Naive thymus-derived CD4-positive, alpha-beta T cell (primary cell): ENCODE results near the gene STIM2. TPM values are rescaled to one million over a fixed set of nuclear protein-coding genes. Genes with fewer than 3 reads are reported as not detected.

Source experiments
- ATAC-seq: fragments of 150-1000 bp; cut with Tn5 transposase; 2 replicates; pipeline ENCODE4 v1.10.0; 2021; ENCODE audit warnings: mild to moderate bottlenecking, moderate library complexity
- CTCF ChIA-PET: fragments of 350-600 bp; sonication (Branson Sonifier 250); formaldehyde crosslinking; loops from one replicate; lab custom pipeline; 2021; ENCODE audit warnings: antibody characterized with exemption; lab: Charles Lee
- POLR2A ChIA-PET: fragments of 350-600 bp; sonication (Branson Sonifier 250); formaldehyde crosslinking; loops from one replicate; lab custom pipeline; 2021; ENCODE audit warnings: antibody characterized with exemption, inconsistent platforms; lab: Charles Lee
- DNase-seq, 9 donors: peaks; one replicate each; pipeline versions ENCODE4 v3.0.0 to v3.0.0-alpha.2; 2020 to 2022; ENCODE audit warnings: mixed read lengths in 1 of 9
- H3K27ac ChIP-seq: one replicate; pipeline ENCODE4 v1.7.0; 2013; ENCODE audit warnings: mild to moderate bottlenecking, low read depth, low read length, moderate library complexity
- H3K27me3 ChIP-seq, 2 donors: one replicate each; pipeline ENCODE4 v1.7.0; 2013; ENCODE audit warnings: low read length in 2 of 2, mild to moderate bottlenecking in 2 of 2, moderate library complexity in 2 of 2; ENCODE audit not compliant: control insufficient read depth in 2 of 2, insufficient read depth in 2 of 2
- H3K36me3 ChIP-seq, 3 experiments: 1 replicate in 2 of 3; 2 replicates in 1 of 3; pipeline ENCODE4 v1.7.0; 2013; ENCODE audit warnings: low read length in 3 of 3, mild to moderate bottlenecking in 3 of 3, moderate library complexity in 1 of 3; ENCODE audit not compliant: insufficient read depth in 3 of 3, control insufficient read depth in 2 of 3
- H3K4me1 ChIP-seq, 2 donors: one replicate each; pipeline ENCODE4 v1.7.0; 2013; ENCODE audit warnings: low read length in 2 of 2, mild to moderate bottlenecking in 2 of 2, moderate library complexity in 1 of 2; ENCODE audit not compliant: control insufficient read depth in 2 of 2, insufficient read depth in 2 of 2
- H3K4me3 ChIP-seq: 2 replicates; pipeline ENCODE4 v1.7.0; 2013; ENCODE audit warnings: mild to moderate bottlenecking, low read length
- H3K9me3 ChIP-seq, 3 experiments: 1 replicate in 2 of 3; 2 replicates in 1 of 3; pipeline ENCODE4 v1.7.0; 2013; ENCODE audit warnings: low read length in 3 of 3; ENCODE audit not compliant: control insufficient read depth in 2 of 3
- H3K27ac Mint-ChIP-seq, 9 donors: one replicate each; pipeline ENCODE4 v1.8.0; 2020 to 2022; ENCODE audit warnings: mixed read lengths in 9 of 9, mild to moderate bottlenecking in 8 of 9, moderate library complexity in 5 of 9, inconsistent platforms in 2 of 9
- H3K27me3 Mint-ChIP-seq, 5 donors: one replicate each; pipeline ENCODE4 v1.8.0; 2021 to 2022; ENCODE audit warnings: mixed read lengths in 5 of 5, mild to moderate bottlenecking in 1 of 5
- H3K36me3 Mint-ChIP-seq, 5 donors: one replicate each; pipeline ENCODE4 v1.8.0; 2020 to 2022; ENCODE audit warnings: mixed read lengths in 5 of 5, mild to moderate bottlenecking in 3 of 5, inconsistent platforms in 1 of 5
- H3K4me1 Mint-ChIP-seq, 7 donors: one replicate each; pipeline ENCODE4 v1.8.0; 2020 to 2022; ENCODE audit warnings: mixed read lengths in 7 of 7, mild to moderate bottlenecking in 3 of 7, inconsistent platforms in 1 of 7
- H3K4me3 Mint-ChIP-seq, 10 donors: one replicate each; pipeline ENCODE4 v1.8.0; 2020 to 2022; ENCODE audit warnings: mild to moderate bottlenecking in 10 of 10, mixed read lengths in 10 of 10, moderate library complexity in 6 of 10, inconsistent platforms in 2 of 10
- H3K9me3 Mint-ChIP-seq, 11 donors: one replicate each; pipeline ENCODE4 v1.8.0; 2020 to 2022; ENCODE audit warnings: mixed read lengths in 11 of 11, mild to moderate bottlenecking in 4 of 11, inconsistent platforms in 1 of 11, moderate library complexity in 1 of 11
- intact Hi-C, 2 donors: fragments of 100-400 bp; cut with micrococcal nuclease; formaldehyde crosslinking; loops; one replicate each; pipeline ENCODE4 v1.15.1; 2023
- polyA plus RNA-seq, 2 donors: library from polyadenylated mRNA; unstranded; fragments of 300-500 nt; fragmentation: Illumina TruSeq; gene quantifications; one replicate each; pipeline ENCODE4 v1.2.3, GENCODE V29; 2021
- total RNA-seq, 6 experiments: library from RNA in 5 of 6; stranded (reverse) in 5 of 6; gene quantifications; 1 replicate in 5 of 6; 2 replicates in 1 of 6; pipeline ENCODE4 v1.2.3 and lab custom pipeline; 2021 to 2026

The STIM2 gene
- total and polyA plus RNA-seq, 7 experiments from 2014 or later, result 24.6 to 103 (median 67.0) TPM

DNA sequence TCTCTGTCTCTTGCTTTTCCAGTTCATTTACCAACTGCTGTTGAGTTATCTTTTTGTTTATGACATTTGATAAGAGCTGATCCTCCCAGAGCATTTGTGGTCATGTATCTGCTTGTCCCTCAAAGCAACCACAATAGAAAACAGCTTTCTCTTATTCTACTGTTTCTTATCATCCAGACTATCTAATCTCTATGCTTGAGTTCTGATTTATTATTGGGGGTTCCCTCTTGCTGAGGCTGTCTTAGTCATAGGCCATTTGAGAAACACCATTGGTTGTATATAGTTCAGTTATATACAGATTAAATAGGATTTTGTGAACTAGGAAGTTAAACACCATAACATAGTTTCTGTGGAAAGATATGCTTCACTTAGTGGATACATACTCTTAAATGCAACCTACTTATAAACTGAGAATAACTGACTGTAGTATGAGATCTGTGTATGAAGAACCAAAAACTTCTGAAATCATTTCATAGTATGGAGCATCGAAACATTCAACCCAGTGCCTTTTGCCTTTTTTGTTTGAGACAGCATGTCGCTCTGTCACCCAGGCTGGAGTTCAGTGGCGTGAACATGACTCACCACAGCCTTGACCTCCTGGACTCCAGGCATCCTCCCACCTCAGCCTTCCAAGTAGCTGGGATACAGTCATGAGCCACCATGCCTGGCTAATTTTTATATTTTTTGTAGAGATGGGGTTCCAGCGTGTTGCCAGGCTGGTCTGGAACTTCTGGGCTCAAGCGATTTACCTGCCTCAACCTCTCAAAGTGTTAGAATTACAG, 75.8 kb downstream of the STIM2 start:
- peak; percentile 54 for ATAC-seq
- intact Hi-C loops, result loop anchor here in 1 of 2 donors (2.0 kb wide), 2 partner anchors 16 to 76 kb away; partner anchors contain the start of gene STIM2
- Mint-ChIP-seq H3K36me3 (peaks cover 0 to 5% (median 4%) of the 10 kb centered on the region in 5 donors), H3K4me1 (peaks cover 32 to 88% (median 81%) of the 10 kb centered on the region in 7 donors), H3K4me3 (peak overlapping the region in 6 of 10 donors; percentile 4 to 34 (median 12)), H3K27ac (peak overlapping the region in 7 of 9 donors; percentile 3 to 72 (median 54)), H3K9me3 (no peaks in the 10 kb centered on the region), H3K27me3 (no peaks in the 10 kb centered on the region)
- Histone ChIP-seq H3K27ac (no peak overlapping the region), H3K4me1 (peaks cover 13 to 17% of the 10 kb centered on the region in 2 donors), H3K4me3 (no peak overlapping the region), H3K36me3 (no peaks in the 10 kb centered on the region), H3K9me3 (no peaks in the 10 kb centered on the region), H3K27me3 (no peaks in the 10 kb centered on the region)
- CTCF ChIA-PET, result no interaction called here
- no peak for DNase-seq
- POLR2A ChIA-PET, result no interaction called here

DNA sequence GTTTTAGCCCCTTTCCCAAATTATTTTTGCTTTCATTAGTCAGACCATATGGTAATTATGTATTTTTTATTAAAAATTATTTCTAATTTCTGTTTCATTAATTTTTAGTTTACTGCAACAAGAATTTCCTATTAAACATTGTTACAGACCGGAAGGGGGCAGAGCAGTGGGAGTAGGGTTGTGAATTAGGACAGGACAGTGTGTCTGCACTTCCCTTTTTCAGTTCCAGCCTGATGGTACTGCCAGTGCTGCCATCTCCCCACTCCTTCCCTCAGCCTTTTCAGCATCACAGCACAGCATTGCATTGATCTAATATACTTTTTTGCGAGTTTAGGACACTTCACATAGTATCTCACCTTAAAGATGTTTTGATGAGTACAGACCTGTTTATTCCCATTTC, 76.5 kb downstream of the STIM2 start:
- intact Hi-C loops, result loop anchor here in 1 of 2 donors (2.0 kb wide), 2 partner anchors 16 to 76 kb away; partner anchors contain the start of gene STIM2
- peaks cover 13 to 17% of the 10 kb centered on the region in 2 donors for H3K4me1 ChIP-seq
- H3K36me3 Mint-ChIP-seq, result peaks cover 0 to 5% (median 4%) of the 10 kb centered on the region in 5 donors
- no peaks in the 10 kb centered on the region for H3K27me3 ChIP-seq
- H3K9me3 Mint-ChIP-seq, result no peaks in the 10 kb centered on the region
- H3K9me3 ChIP-seq, result no peaks in the 10 kb centered on the region
- H3K4me1 Mint-ChIP-seq, result peaks cover 36 to 88% (median 80%) of the 10 kb centered on the region in 7 donors
- no peak overlapping the region for H3K4me3 ChIP-seq
- H3K27ac Mint-ChIP-seq, result no peak overlapping the region
- ChIA-PET POLR2A (no interaction called here), CTCF (no interaction called here)
- H3K27ac ChIP-seq, result no peak overlapping the region
- no peak overlapping the region for H3K4me3 Mint-ChIP-seq
- ATAC-seq (peak; percentile 48), DNase-seq (no peak)
- no peaks in the 10 kb centered on the region for H3K27me3 Mint-ChIP-seq
- no peaks in the 10 kb centered on the region for H3K36me3 ChIP-seq

DNA sequence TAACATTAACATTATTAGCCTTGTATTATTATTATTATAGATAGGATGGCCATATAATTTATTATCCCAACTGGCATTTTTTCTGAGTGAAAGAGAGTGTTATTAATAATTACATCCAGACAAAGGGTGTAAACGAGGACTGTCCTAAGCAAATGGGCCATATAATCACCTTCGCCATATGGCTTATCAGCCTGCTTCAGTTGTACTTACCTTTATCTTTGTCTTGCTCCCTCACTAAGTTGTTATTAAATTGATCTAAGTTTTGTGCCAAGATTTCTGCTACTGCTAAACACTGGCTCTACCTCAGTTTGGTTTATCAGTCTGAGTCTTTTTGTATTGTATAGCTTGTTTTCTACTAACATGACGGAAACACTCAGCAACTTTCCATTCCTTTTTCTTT, 76.9 kb downstream of the STIM2 start:
- H3K27ac Mint-ChIP-seq, result peak overlapping the region in 1 of 9 donors; percentile 32
- Histone ChIP-seq H3K27ac (no peak overlapping the region), H3K4me3 (no peak overlapping the region), H3K4me1 (peaks cover 13 to 17% of the 10 kb centered on the region in 2 donors), H3K9me3 (no peaks in the 10 kb centered on the region), H3K36me3 (no peaks in the 10 kb centered on the region), H3K27me3 (no peaks in the 10 kb centered on the region)
- DNase-seq (no peak), ATAC-seq (no peak)
- ChIA-PET POLR2A (interaction anchor here (0.6 to 1.4 kb wide), 4 partner anchors 18 to 77 kb away, joined by 3 to 5 read pairs (median 4); partner anchors contain the start of gene STIM2), CTCF (interaction anchor here (0.7 kb wide), 2 partner anchors 51 to 63 kb away, joined by 3 read pairs; no protein-coding TSS in a partner anchor)
- H3K9me3 Mint-ChIP-seq, result no peaks in the 10 kb centered on the region
- no peaks in the 10 kb centered on the region for H3K27me3 Mint-ChIP-seq
- H3K36me3 Mint-ChIP-seq, result peaks cover 0 to 8% (median 4%) of the 10 kb centered on the region in 5 donors
- intact Hi-C loops, result loop anchor here in 1 of 2 donors (2.0 kb wide), 2 partner anchors 15 to 77 kb away; partner anchors contain the start of gene STIM2
- H3K4me1 Mint-ChIP-seq, result peaks cover 38 to 89% (median 82%) of the 10 kb centered on the region in 7 donors
- peak overlapping the region in 1 of 10 donors; percentile 10 for H3K4me3 Mint-ChIP-seq

DNA sequence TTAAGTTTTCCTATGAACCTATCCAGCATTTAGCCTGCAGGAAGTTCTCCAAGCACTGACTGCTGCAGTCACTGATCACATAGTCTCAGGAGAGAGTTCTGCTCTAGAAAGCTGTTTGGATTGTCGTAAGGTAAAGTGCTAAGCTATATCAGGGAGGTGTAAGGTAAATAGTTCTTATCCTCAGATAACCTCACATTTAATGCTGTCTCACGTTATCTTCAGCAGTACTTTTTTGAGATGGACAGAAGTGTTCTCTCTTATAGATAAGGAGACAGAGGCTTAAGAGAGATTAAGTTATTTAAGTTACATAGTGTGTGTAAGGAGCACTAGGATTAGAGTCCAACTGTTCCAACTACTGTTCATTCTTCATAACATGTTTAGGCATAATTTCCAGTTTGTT, 77.9 kb downstream of the STIM2 start:
- Histone ChIP-seq H3K4me3 (no peak overlapping the region), H3K4me1 (peaks cover 13 to 17% of the 10 kb centered on the region in 2 donors), H3K27ac (no peak overlapping the region), H3K36me3 (no peaks in the 10 kb centered on the region), H3K27me3 (no peaks in the 10 kb centered on the region), H3K9me3 (no peaks in the 10 kb centered on the region)
- H3K27me3 Mint-ChIP-seq, result no peaks in the 10 kb centered on the region
- ATAC-seq, result no peak
- H3K4me1 Mint-ChIP-seq, result peaks cover 38 to 89% (median 82%) of the 10 kb centered on the region in 7 donors
- H3K36me3 Mint-ChIP-seq, result peaks cover 0 to 12% (median 0%) of the 10 kb centered on the region in 5 donors
- H3K27ac Mint-ChIP-seq, result no peak overlapping the region
- H3K4me3 Mint-ChIP-seq, result peak overlapping the region in 1 of 10 donors; percentile 33
- no peaks in the 10 kb centered on the region for H3K9me3 Mint-ChIP-seq
- intact Hi-C loops, result no loop called here
- CTCF ChIA-PET, result no interaction called here
- POLR2A ChIA-PET, result interaction anchor here (1.4 kb wide), 1 partner anchor 77 kb away, joined by 5 read pairs; no protein-coding TSS in a partner anchor
- DNase-seq, result no peak

DNA sequence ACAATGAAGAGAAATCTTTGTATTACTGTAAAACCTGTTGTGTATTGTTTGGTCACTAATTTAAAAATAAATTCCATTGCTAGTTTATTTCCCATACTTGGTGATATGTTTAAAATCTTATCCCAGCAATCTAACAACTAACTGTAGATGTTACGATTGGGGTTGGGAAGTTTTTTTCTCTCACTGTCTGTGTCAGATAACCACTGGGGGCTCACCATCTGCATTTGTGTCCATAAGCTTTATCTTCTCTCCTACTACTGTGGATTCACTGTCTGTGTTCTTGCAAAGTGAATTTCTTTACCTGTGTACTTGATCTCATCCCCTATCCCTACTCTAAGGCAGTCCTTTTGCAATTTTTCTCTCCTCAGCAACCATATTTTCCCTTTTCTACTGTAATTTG, 81.3 kb downstream of the STIM2 start:
- intact Hi-C loops, result no loop called here
- no peaks in the 10 kb centered on the region for H3K36me3 ChIP-seq
- no peaks in the 10 kb centered on the region for H3K27me3 Mint-ChIP-seq
- DNase-seq (no peak), ATAC-seq (no peak)
- H3K4me3 ChIP-seq, result no peak overlapping the region
- peaks cover 34 to 89% (median 82%) of the 10 kb centered on the region in 7 donors for H3K4me1 Mint-ChIP-seq
- H3K9me3 ChIP-seq, result no peaks in the 10 kb centered on the region
- ChIA-PET CTCF (no interaction called here), POLR2A (no interaction called here)
- H3K27ac Mint-ChIP-seq, result peak overlapping the region in 5 of 9 donors; percentile 13 to 68 (median 43)
- peaks cover 0 to 31% (median 7%) of the 10 kb centered on the region in 5 donors for H3K36me3 Mint-ChIP-seq
- H3K4me1 ChIP-seq, result no peaks in the 10 kb centered on the region
- no peaks in the 10 kb centered on the region for H3K27me3 ChIP-seq
- no peak overlapping the region for H3K27ac ChIP-seq
- H3K9me3 Mint-ChIP-seq, result peaks cover 0 to 4% (median 0%) of the 10 kb centered on the region in 11 donors
- peak overlapping the region in 5 of 10 donors; percentile 0 to 48 (median 4) for H3K4me3 Mint-ChIP-seq

DNA sequence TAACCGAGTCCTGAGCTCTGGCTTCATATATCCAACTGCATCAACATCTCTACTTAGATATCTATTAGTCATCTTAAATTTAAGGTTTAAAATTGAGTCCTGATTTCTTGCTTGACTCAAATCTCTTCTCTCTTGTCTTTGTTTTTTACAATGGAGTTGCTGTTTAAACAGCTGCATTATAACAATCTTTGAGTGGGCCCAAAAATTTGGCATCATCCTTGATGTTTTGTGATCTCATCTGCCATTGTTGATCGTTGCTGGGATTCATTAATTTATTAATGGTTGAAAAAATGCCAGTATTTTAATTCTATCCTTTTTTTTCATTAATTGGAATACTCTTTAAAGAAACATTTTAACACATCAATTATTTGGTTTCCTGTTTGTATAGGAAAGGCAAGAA, 82.2 kb downstream of the STIM2 start:
- ChIA-PET POLR2A (interaction anchor here (0.6 kb wide), 1 partner anchor 64 kb away, joined by 4 read pairs; no protein-coding TSS in a partner anchor), CTCF (interaction anchor here (1.3 kb wide), 1 partner anchor 155 kb away, joined by 4 read pairs; no protein-coding TSS in a partner anchor)
- H3K27ac ChIP-seq, result no peak overlapping the region
- intact Hi-C loops, result no loop called here
- Mint-ChIP-seq H3K27me3 (no peaks in the 10 kb centered on the region), H3K4me1 (peaks cover 35 to 82% (median 74%) of the 10 kb centered on the region in 7 donors), H3K9me3 (peaks cover 0 to 4% (median 0%) of the 10 kb centered on the region in 11 donors), H3K36me3 (peaks cover 4 to 37% (median 12%) of the 10 kb centered on the region in 5 donors), H3K27ac (peak overlapping the region in 1 of 9 donors; percentile 40), H3K4me3 (peak overlapping the region in 1 of 10 donors; percentile 36)
- no peaks in the 10 kb centered on the region for H3K27me3 ChIP-seq
- no peaks in the 10 kb centered on the region for H3K36me3 ChIP-seq
- DNase-seq, result no peak
- no peak for ATAC-seq
- H3K4me1 ChIP-seq, result no peaks in the 10 kb centered on the region
- no peaks in the 10 kb centered on the region for H3K9me3 ChIP-seq
- no peak overlapping the region for H3K4me3 ChIP-seq
